HFF-Myc (cell line): Measurements from ENCODE around the gene NELL1.

ENCODE experiments used
- DNase-seq: peaks from one replicate; pipeline ENCODE4 v3.0.0-alpha.2; 2011; ENCODE audit warnings: low read depth; ENCODE audit errors: extremely low read depth
- H3K4me3 ChIP-seq: replicated peaks from 2 replicates; pipeline ENCODE4 v1.5.1; 2011; ENCODE audit warnings: low read depth, mild to moderate bottlenecking, control low read depth, low read length
- TF ChIP-seq, protein P1 (sequence below): IDR thresholded peaks from 2 replicates; pipeline ENCODE4 v1.5.1; 2012; ENCODE audit warnings: mild to moderate bottlenecking, low read depth, low read length, control low read depth; ENCODE audit errors: missing control alignments

NELL1 gene

DNA sequence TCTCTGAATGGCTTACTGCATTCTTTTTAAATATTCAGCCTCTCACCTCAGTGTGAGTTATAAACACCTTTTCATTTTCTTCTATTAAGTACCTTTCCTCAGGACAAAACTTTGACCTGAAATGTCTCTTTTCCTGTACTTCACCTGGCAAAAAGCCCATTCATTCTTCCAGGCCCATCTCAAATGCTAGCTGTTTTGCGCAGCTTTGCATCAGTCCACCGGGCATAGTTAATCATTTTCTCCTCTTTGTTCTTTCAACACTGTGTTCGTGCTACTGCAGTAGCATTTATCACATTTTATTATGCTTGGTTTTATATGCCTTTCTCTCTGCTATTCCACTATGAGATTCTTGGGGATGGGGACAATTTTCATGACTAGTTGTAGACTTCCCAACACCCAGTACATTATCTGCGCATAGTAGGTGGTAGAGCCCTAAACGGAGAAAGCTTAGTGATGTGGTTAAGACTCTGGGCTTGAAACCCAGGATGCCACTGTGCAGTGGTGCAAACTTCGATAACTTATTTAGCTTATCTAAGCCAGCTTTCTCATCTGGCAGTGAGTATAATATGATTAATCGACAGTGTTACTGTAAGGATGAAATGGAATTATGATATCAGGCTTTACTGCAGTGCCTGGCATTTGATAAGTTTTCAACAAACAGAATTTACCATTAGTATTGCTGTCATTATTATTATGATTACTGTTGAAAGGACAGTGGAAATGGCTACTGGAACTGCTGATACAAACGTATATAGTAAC, 695.7 kb downstream of the NELL1 start:
- TF ChIP-seq, protein P1, sequence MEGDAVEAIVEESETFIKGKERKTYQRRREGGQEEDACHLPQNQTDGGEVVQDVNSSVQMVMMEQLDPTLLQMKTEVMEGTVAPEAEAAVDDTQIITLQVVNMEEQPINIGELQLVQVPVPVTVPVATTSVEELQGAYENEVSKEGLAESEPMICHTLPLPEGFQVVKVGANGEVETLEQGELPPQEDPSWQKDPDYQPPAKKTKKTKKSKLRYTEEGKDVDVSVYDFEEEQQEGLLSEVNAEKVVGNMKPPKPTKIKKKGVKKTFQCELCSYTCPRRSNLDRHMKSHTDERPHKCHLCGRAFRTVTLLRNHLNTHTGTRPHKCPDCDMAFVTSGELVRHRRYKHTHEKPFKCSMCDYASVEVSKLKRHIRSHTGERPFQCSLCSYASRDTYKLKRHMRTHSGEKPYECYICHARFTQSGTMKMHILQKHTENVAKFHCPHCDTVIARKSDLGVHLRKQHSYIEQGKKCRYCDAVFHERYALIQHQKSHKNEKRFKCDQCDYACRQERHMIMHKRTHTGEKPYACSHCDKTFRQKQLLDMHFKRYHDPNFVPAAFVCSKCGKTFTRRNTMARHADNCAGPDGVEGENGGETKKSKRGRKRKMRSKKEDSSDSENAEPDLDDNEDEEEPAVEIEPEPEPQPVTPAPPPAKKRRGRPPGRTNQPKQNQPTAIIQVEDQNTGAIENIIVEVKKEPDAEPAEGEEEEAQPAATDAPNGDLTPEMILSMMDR = no peak
- H3K4me3 ChIP-seq = no peak overlapping the region
- no peak for DNase-seq

DNA sequence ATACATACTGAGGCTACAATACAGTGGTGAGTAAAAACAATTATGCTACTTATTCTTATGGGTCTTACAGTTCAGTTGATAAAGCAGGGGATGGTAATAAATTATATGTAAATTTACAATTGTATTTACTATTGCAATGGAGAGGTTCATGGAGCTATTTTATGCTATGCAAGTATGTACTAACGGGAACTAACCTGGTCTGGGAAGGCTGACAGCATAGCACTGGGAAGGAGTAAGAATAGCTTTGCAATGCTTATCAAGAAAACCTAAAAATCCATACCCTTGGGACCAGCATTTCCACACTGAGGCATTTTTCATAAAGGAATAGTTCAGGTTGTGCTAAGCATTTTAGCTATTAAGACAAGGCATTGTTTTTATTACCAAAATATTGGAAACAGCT, 700.6 kb downstream of the NELL1 start:
- TF ChIP-seq, protein P1 = no peak
- no peak for DNase-seq
- H3K4me3 ChIP-seq = no peak overlapping the region

DNA sequence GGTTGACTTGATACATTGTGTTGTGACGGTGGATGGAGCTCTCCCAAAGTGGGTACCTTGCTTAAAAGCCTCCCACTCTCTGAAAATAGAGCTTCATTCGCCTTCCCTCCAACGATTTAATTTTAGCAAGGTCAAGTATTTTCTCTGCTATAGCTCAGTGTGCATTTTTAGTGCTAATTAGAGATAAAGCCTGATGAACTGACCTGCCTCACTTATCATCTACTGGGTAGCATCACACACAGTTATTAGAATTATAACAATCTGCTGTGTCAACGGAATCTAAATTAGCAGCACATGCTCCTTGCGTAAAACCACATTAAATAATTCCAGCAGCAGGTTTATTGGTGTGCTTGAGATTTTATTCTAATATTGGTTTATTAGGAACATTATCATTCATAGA, 701.7 kb downstream of the NELL1 start:
- H3K4me3 ChIP-seq = no peak overlapping the region
- TF ChIP-seq, protein P1 = no peak

DNA sequence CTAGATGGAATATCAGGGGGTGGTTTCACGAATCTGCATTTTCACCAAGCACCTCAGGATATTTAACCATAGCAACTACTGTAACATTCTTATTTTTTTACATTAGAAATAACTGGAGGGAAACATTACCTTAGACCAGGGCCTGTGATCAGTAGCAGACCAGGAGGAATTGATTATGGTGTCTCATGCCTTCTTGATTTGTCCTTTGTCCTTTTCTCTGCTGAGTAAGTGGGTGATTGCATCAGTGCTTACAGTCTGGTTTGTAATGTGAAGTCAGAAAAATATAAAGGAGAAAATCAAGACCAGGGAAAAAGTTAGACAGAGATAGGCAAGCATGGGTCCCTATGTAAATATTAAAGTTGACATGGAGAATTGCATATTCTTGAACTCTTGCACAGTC, 703.3 kb downstream of the NELL1 start:
- H3K4me3 ChIP-seq = no peak overlapping the region
- TF ChIP-seq, protein P1 = no peak
- DNase-seq = no peak

More for the DNA sequence above, 701.7 kb downstream of the NELL1 start:
- no peak for DNase-seq

DNA sequence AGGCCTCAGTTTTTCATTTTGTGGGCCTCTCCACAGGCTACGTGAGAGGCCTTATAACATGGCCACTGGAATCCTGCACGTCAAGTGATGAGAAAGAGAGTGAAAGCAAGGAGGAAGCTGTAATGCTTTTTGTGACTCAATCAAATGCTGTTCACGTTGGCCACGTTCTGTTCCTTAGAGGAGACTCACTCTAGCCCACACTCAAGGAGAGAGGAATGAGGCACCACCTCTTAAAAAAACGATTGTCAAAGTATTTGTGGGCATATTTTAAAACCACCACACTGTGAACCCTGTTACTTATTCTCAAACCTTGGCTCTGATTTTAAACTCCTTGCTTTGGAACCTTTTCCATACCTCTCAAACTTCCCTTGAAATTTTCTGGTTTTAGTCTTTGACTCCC, 705.0 kb downstream of the NELL1 start:
- DNase-seq = no peak
- TF ChIP-seq, protein P1 = no peak
- no peak overlapping the region for H3K4me3 ChIP-seq

DNA sequence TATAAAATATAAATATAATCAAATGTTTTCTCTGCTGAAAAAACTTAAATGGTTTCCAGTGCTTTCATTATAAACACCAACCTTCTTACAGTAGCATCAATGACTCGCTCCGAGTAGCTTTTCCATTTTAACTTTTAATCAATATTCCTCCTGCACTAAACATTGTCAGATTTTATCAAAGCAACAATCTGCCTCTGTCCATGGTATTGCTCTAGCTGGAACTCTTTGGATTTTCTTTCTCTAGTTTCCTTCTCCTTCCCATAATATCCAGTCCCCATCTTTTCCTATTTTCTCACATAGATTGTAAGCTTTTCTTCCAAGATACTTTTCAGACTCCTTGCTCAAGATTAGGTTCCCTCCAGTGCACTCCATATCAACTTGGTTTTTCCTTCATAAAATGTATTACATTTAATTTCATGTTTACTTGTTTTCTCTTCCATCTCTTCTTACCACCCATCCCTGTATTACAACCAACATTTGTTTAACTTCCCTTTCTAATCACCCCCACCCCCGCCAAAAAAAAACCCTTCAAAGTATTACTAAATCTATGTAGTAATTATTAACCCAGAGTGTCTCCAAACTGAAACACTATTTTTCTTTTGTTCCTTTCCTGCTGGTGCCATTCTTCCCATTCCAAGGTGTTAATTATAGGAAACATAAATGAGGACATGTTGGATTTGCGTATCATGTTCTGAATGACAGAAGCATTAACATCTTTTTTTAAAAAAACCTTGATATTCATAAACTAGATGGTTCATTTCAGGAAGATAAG, 716.5 kb downstream of the NELL1 start:
- H3K4me3 ChIP-seq = no peak overlapping the region
- TF ChIP-seq, protein P1 = no peak
- no peak for DNase-seq
